Glomerular endothelial cell (primary cell): ENCODE data around the gene ZIC5. TPM values are rescaled to one million over a fixed set of nuclear protein-coding genes. Genes with fewer than 3 reads are reported as not detected.

Source experiments
- DNase-seq: peaks from one replicate; pipeline ENCODE4 v3.0.0-alpha.2; 2011; ENCODE audit warnings: low read depth, low spot score; ENCODE audit errors: extremely low read depth
- total RNA-seq: library from RNA; depleted of rRNA; stranded (reverse); fragments of >200 nt; gene quantifications from 2 replicates; pipeline ENCODE4 v1.2.3, GENCODE V29; 2015

Gene ZIC5
- total RNA-seq, 1 donor from 2014 or later, result not detected

DNA sequence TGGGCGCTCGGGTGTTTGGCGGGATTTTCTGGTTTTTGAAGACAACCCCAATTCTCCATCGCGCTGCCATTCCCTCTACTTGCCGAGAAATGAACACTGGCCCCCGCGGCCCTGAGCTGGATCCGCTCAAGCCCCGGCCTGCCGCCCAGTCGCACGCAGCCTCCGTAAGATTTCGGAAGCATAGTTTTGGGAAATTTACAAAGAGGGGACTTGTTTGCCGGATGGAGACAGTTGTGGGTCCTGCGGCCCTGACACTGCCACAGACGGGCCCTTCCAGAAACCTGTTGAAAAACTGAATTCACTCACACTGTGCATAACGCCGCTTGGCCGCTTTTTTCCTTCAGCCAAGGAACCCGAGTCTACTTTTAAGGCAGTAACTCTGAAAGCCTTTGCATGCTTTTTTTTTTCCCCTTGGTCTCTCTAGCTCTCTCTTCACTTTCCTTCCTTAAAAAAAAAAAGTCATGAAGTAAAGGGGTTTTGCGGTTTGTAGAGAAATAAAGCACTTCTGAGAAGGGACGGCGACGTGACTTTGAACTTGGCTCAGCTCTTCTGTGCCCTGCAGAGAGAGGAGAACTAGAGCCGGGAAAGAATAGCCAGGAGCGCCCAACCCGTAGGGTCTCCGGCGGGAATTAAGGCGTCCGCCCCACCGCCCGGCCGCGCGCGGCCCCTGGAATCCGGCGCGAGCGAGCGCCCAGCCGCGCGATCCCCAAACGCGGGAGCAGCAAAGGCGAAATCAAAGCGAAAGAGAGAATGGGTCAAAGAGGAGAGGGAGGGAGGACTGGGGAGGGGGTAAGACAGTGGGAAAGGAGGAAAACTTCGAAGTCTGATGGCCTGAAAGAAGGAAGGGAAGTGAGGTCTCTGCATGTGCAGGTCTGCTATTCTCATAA lies 6.6 kb upstream of the ZIC5 start:
- no peak for DNase-seq

DNA sequence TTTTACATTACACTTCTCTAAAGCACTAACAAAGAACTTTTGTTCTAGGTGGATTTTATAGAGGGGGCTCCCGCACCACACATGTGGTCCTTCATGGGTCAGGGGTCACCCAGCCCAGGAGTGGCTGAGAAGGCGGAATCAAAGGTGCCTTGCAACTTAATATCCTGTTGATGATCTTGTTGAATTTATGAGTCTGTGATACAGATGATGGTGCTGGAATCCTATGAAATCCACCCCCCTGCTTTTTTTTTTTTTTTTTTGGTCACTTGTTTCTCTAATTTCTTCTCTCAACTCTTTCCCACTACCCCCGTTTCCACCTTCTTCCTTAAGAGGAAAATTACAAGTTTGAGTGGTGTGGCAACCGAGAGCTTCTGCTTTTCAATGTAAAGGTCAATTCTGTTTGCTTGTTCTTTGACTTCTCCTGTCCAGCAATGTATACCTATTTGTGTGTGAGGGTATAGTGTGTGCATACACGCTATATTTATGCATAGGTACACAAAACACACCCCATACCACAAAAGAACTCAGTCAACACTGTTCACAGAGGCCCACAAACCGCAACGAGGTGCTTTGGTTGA lies 5.9 kb upstream of the ZIC5 start:
- no peak for DNase-seq

DNA sequence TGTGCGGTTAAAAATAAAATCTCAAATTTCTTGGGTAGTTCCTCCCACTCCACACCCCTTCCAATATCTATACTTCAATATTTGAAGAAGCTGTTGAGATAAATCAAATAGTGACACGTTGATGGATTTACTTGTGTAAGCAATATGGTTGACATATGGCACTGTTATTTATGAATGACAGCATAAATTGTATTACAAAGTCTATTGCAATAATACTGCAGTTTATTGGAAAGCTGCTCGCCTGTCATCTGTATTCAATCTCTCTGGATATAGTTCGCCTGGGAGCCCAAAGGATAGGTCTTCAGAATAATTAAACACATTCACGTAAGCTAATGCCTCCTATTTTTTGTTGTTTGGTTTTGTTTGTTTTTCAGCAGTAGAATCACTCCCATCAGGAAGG lies 5.0 kb upstream of the ZIC5 start:
- DNase-seq, result no peak

DNA sequence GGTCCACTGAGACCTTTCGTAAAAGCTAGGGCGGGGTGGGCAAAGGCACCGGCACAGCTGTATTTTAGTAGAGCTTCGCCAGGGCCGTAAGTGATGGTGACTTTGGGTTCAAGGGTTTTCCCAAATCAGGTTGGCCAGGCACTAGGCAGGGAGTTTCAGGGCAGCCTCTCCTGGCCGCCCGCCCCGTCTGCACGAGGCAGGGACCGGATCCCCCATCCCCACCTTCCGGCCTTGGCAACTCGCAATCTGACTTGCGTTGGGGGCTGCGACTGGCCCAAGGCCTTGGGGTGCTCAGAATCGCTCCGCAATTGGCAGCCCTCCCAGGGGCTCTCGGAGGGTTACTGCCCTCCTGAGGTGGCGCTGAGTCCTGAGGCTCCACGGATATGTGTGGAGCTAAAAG lies 4.1 kb upstream of the ZIC5 start:
- no peak for DNase-seq

DNA sequence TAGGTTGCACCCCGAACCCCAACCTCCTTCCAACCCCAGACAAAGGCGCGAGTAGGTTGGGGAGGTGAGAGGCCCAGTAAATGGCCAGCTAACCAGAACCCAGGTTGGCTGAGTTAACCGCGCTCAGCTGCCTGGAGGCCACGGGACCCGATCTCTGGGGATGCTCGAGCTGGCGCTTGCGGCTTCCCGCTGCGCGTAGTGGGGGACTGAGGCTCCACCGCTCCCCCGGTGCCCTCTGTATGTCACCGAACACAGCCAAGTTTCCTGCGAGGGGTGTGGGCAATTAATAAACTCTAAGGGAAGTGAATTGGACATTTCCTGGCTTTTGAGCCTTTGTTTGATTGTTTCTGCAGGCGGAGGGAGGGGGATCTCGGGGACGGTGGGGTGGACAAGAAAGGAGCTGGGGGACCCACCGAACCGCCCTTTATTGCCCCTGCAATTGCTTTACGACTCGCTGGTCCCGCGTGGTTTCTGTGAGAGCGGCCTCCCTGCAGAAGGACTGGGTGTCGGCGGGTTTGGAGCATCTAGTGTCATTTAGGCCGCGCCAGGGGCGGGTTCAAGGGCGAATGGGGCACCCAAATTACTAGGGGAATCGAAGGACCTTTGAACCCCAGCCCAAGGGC lies 3.5 kb upstream of the ZIC5 start:
- no peak for DNase-seq

DNA sequence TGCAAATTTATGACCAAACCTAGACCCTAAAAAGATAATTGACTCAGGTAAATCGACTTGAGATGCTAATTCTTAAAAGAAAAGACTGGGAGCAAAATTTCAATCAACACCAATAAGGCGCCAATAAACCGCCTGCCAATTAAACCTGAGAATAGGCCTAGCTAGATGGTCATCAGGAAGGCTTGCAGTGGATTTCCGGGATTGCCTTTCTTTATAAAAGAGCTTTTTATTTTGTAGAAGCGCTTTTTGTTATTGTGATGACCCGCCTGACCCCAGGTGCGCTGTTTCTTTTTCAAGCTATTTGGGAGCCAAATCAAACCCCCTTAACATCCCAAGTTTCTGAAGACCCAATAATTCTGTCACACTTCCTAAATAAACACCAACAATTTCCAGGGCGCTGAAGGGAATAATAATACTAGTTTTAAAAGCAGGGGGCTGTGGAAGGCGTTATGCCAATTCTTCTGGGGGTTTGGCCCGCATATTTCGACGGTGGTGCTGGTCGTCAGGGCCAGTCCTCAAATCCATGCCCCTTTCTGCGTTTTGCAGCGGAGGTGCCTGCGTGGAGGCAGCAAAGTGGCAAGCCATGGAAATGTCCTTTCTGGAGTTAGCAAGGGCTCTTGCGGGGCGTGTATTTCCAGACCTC lies 2.9 kb upstream of the ZIC5 start:
- DNase-seq, result no peak

DNA sequence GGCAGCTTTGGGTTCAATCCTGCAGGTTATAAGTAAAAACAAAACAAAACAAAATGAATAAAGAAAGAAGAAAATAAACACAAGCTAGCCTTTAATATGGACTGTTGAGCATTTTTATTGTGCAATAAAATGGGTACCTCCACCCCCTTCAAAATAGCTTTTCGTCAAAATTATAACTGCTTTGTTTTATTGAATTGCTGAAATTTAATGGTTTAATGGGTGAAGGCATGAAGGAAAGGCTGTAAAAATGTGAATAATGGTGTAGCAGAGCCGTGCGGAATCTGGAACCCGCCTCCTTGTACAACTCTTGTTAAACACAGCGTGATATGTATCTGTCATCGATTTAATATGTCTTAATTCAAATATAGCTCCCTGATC lies 2.2 kb upstream of the ZIC5 start:
- no peak for DNase-seq

DNA sequence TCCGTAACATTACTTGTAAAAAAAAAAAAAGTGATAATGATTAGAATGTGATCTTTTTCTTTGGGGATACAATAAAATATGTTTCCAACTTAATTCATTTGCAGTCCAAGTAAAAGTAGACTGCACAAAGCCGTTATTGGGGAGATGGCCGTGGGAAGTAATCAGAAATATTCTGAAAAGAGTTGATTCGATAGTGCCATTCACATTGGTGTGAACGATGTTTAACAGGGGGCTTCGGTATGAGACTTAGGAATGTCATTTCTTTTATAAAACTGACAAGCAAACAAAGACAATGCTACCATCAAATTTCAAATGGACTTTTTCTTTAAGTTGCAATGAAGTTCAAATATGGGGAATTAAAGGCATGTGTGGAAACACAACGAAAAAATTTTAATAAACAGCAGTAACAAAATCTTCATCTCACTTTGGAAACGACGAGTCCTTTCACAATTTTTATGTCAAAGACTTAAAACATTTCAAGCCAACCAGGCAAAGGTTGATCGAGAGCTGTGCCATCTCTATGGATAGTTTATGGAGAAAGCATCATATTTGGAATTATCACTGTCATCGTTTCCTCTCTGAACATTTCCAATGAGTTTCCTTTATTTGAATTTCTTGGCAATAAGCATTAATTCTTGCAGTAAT lies 1.7 kb upstream of the ZIC5 start:
- DNase-seq, result no peak

DNA sequence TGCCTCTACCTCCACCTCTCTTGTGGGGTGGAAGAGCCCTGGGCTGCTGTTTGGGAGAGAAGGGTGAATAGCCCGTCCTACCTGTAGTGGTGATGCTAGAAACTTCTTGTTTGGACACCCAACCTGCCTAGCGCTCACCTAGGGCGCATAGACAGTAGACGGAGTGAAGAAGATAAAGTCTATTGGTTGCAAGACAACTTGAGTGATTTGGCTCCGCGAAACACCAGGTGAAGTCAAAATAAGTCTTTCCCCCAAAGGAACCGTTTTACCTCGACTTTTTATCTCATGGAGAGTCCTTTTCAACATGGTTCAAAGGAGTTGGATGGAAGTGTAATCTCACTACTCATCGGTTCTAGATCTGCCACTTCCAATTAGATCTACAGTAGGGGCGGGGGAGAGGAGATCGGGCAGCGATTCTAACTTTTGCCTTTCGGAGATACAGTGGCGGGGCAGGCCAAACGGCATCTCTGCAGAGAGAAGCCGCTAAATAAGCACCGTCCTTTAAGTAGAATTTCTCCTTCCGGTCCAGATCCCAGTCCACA lies 694 bp upstream of the ZIC5 start:
- DNase-seq, result no peak

DNA sequence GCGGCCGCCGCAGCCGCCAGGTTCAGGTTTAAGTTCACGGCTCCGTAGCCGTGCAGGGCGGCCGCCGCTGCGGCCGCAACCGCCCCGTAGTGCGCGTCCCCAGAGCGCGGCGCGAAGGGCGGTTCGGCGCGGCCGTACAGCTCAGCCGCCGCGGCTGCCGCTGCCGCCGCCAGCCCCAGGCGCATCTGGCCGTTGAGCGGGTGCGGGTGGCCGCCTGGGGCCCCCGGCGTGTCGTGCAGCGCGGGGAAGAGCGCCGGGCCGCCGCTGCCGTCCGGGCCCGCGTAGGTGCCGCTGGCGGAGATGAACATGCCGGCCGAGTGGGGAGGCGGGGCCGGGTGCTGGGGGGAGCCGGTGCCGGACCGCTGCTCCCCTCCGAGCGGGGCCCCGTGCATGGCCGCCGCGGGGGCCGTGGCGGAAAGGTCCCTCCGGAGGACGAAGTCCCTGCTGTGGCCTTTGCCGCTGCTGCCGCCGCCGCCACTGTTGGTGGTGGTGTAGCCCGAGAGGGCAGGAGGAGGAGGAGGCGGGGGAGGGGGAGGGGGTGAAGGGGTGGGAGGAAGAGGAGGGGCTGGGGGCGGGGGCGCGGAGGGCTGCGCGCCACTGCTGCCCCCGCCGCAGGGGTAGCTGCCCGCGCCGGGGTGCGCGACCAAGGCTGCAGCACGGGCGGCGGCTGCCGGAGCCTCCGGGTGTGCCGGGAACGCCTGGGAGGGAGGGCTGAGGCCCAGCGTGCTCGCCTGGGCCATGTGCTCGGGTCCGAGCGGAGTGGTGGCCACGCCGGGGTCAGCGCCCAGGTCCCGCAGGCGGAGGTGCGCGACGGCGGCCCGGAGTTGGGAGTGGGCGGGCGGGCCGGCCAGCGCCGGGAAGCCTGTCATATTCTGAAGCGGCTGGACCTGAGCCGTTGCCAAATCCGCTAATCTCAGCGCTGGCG lies 654 bp downstream of the ZIC5 start:
- DNase-seq, result no peak

DNA sequence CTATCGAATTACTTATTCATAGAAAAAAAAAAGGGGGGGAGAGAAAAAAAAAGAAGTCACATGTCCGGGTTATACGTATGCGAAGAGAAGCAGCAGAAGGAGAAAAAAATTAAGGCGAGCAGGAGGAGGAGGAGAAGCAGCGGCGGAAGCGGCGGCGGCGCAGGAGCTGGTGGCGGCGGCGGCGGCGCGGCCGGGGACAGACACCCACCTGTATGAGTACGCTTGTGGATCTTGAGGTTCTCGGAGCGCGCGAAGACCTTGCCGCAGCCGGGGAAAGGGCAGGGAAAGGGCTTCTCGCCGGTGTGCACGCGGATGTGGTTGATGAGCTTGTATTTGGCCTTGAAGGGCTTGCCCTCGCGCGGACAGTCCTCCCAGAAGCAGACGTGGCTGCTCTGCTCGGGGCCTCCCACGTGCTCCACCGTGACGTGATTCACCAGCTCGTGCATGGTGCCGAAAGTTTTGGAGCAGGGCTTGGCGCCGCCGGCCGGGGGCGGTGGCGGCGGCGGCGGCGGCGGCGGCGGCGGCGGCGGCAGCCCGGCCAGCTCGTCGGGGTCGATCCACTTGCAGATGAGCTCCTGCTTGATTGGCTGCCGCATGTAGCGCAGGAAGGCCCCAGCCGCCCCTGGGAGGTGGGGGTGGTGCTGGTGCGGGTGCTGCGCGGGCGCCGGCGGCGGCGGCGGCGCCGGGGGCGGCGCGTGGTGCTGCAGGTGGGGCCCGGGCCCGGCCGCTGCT lies 1.5 kb downstream of the ZIC5 start:
- no peak for DNase-seq

DNA sequence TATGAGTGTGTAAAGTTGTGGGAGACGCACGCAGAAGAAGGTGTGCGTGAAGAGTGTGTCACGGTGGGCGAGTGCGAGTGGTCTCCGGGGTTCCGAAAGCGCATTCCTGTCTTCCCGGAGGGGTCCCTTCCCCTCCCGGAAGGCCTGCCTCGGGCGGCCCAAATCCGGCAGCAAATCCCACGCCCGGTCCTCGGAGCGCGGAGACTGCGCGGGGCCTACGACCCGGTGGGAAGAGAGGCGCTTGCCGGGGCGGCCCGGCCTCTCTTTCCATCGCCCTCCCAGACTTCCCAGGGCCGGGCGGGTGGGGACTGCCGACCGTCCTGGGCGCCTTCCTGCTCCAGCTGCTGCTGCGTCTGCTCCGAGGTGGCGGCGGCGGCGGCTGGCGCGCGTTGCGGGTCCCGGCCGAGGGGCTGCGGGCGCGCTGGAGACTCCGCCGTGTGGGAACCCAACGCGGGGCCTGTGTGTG lies 2.1 kb downstream of the ZIC5 start:
- DNase-seq, result no peak

DNA sequence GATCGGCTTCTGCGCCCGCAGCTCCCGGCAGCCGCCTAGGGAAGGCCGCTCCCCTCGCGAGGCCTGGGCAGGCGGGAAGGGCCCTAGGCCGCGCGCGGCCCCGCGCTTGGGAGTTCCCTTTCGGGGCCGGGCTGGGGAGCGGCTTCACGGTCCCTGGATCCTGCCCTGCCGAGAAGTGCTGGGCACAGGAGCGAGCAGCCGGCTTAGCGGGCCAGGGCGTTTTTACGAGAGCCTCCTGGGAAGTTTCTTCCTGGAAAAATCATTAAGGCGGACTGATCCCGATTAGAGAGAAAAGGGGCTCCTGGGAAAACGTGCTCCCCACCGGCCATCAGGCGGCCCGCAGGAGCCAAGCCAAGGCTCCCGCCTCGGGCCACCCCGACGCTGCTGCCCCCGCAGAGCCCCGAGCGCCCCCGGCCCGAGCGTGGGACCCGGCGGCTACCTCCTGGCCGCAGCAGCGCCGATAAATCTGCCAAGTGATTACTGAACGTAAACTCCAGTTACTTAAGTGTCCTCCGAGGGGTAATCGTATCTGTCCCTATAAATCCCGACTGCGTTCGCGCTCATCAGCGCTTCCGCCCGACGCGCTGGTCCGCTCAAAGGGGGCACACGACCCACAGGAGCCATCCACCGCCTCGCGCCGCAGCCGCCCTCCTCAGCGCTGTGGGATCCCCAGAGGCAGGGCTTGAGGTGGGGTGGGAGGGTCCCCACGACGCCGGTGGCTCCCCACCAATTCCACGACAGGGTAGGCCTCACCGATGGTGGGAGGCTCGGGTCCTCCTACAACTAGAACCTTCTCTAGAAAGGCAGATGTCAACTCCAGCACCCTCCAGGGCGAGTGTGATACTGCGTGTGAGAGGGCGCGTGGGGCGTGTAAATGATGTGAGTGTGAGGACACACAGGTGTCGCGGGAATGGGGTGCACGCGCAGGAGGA lies 2.8 kb downstream of the ZIC5 start:
- no peak for DNase-seq

DNA sequence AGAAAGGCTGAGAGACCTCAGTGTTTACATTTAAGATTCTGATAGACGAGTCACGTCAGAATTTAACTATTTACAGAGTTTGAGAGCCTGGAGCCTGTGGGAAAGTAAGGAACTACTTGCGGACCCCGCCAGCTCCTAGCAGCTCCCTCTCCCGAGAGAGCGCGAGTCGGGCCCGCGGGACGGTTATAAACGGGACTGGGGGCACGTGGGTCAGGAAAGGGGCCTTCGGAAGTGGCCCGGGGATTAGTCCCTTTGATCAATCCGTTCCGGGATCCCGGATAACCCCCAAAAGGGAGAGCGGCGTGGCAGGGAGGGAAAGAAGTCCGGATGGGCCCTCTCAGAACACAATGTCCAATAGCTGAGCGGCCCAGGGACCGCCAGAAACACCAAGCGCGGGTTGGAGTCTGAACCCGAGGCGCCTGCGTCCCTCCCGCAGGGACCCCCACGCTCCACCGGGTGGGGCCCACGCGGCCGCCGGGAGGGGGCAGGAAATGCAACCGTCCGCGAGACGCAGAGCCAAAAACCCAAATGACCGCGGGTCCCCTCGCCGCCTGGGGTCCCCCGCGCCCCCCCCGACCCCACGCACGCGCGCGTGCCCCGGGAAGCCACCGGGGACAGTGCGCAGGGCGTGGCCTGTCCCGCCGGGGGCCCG lies 3.6 kb downstream of the ZIC5 start:
- DNase-seq, result no peak

DNA sequence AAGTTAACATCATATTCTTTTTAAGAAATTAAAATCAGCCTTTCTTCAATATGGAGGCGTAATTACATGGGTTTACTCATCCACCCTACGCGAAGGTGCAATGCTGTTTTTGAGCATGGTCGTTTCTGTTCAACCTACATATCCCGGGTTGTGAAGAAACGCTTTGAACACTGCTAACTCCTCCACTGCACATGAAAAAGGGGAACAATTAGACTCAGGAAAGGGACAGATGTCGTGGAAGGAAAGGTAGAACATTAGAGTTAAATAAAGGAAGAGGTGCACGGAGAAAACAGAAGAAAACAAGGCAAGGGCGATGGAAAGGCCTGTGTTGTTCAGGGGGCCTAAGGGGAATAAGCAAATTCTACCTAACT lies 4.1 kb downstream of the ZIC5 start:
- DNase-seq, result no peak

DNA sequence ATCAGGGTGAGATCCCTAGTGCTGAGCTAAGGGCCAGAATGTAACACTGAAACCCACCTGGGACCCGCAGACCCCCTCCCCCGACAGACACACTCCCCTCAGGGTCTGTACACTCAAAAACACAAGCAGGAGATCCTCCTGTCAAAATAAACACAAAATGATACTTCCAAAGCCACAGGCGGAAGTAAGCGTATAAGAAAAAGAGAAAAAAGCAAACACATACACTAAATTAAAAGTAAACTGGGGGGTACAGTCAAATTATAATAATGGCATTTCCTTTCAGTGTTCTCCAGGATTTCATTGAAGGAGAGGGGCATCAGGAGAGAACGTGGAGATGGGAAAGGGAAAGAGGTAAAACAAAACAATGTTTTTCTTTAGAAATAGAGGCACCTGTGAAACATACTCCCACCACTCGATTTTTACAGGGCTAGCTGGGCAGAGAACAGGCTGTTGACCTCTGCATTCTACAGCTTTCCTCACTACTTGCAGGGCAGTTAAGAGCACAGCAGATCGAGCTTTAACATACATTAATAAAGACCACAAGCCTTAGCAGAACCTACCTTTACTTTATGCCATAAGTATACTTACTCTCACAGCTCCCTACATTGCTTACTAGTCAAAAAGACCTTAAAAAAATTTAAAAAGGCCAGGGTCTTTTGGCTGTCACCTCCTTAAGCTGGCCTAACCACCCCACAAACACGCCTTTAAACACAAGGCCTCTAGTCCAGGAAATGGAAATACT lies 5.3 kb downstream of the ZIC5 start:
- DNase-seq, result no peak
